ENCODE data around the gene CDK5RAP3. TPM values are rescaled to one million over a fixed set of nuclear protein-coding genes. Genes with fewer than 3 reads are reported as not detected.
A peak's percentile ranks its signal among the peaks of the same experiment; 100 is the strongest.
"Not testable (repeated sequence)": the region's sequence is repeated elsewhere in the genome, so short reads cannot be mapped to it uniquely, and the experiment has no call there.

CDK5RAP3 gene
- total RNA-seq, 3 donors from 2014 or later = 145 to 159 (median 156) TPM

DNA sequence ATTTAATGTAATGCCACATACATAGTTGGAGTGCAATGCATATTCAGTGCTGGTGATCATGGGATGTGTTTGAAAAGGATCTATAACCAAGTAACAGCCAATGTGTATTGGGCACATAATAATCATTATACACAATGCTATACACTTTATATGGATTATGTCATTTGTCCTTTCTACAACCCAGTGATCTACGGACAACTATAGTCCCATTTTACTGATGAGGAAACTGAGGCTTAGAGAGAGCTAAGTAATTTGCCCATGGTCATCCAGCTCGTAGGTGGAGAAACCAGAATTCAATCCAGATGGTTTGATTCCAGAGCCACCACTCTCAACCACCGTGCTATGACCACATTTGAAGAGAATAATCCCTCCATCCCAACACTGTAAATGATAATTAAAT, 39.3 kb downstream of the CDK5RAP3 start:
- Mint-ChIP-seq H3K36me3 (ENCODE audit: insufficient read depth) (no peaks in the 10 kb centered on the region), H3K9me3 (no peaks in the 10 kb centered on the region), H3K4me1 (ENCODE audit: low read depth) (peaks cover 13% of the 10 kb centered on the region), H3K4me3 (no peak overlapping the region), H3K27me3 (ENCODE audit: low read depth) (peaks cover 57% of the 10 kb centered on the region)
- ATAC-seq = no peak
- DNase-seq = no peak

DNA sequence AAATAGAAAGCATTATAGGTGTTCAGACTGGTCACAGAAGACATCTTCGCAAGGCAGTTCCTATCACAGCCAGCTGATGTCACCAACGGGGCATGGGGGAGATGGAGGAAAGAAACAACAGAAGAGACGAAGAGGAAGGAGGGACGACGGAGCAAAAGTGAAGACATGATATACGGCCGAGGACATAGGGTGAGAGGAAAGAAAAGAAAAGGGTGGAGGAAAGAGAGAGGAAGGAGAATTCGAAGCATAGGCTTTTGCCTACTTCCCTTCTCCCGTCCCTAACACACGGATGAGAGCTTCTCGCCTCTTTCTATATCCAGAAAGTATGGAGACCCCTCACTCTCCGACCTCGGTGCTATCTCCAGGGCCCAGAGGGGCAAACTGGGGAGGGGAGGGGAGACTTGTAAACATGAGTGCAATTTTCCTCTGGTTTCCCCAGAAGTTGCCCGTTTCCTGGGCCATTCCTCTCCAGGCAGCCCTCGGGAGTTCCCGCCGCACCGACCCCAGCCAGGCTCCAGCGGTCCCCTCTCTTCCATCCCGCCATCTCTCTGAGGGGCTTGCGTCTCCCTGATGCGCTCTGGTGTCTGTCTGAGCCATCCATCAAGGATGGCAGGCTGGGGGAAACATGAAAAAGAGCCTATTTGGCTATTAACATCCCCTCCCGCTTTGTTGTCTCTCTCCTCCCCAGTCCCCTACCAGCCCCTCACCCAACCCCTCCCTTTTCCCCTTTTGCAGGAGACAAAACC, 40.7 kb downstream of the CDK5RAP3 start:
- Mint-ChIP-seq H3K36me3 (ENCODE audit: insufficient read depth) (no peaks in the 10 kb centered on the region), H3K4me1 (ENCODE audit: low read depth) (peaks cover 13% of the 10 kb centered on the region)

DNA sequence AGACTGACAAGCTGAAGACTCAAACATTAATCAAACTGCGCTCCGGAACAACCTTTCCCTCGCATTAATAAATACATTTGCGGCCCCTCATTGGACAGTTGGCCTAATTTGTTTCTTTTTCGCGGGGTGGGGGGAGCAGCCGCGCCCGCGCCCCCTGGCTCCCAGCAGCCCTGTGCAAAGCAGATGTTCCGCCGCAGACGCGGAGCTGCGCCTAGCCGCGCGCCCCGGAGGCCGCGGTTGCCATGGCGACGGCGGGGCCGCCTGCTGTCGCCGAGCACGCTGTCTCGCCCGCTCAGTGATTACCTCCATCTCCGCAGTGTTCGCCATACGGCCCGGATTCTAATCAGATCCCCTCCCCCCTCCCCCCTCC, 41.2 kb downstream of the CDK5RAP3 start:
- Mint-ChIP-seq H3K36me3 (ENCODE audit: insufficient read depth) (no peaks in the 10 kb centered on the region), H3K4me1 (ENCODE audit: low read depth) (peaks cover 13% of the 10 kb centered on the region), H3K9me3 (no peaks in the 10 kb centered on the region), H3K27me3 (ENCODE audit: low read depth) (peaks cover 46% of the 10 kb centered on the region), H3K4me3 (peak overlapping the region; percentile 77)
- ATAC-seq (peak; percentile 86 to 94), DNase-seq (peak; percentile 53)

More for the DNA sequence above, 40.7 kb downstream of the CDK5RAP3 start:
- DNase-seq (no peak), ATAC-seq (peak; percentile 69 to 75)
- Mint-ChIP-seq H3K4me3 (peak overlapping the region; percentile 77), H3K9me3 (no peaks in the 10 kb centered on the region), H3K27me3 (ENCODE audit: low read depth) (peaks cover 50% of the 10 kb centered on the region)

DNA sequence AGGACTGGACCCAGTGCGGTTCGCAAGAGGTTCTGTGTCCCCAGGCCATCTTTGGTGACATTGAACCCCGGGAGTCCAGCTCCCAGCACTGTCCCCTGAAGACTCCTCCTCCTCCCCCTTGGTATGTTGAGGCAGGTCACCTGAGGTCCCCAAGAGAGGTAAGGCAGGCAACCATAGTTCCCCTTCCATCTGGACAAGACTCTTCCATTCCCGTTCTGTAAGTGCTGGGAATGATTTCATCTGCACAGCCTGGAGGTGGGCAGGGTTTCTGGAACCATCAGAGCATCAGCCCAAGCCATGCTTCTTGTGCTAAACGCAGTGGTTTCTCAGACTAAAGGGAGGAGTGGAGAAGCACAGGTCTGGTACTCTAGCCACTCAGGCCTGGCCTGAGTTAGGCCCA, 41.7 kb downstream of the CDK5RAP3 start:
- no peak for DNase-seq
- Mint-ChIP-seq H3K4me3 (peak overlapping the region; percentile 60), H3K4me1 (ENCODE audit: low read depth) (peaks cover 17% of the 10 kb centered on the region), H3K9me3 (no peaks in the 10 kb centered on the region), H3K27me3 (ENCODE audit: low read depth) (peaks cover 41% of the 10 kb centered on the region), H3K36me3 (ENCODE audit: insufficient read depth) (no peaks in the 10 kb centered on the region)
- ATAC-seq = peak in 1 of 2 donors; percentile 11

GRCh38 chr17:48013876-48014594, 43.1 kb downstream of the CDK5RAP3 start:
- no peaks in the 10 kb centered on the region for H3K36me3 Mint-ChIP-seq (ENCODE audit: insufficient read depth)

DNA sequence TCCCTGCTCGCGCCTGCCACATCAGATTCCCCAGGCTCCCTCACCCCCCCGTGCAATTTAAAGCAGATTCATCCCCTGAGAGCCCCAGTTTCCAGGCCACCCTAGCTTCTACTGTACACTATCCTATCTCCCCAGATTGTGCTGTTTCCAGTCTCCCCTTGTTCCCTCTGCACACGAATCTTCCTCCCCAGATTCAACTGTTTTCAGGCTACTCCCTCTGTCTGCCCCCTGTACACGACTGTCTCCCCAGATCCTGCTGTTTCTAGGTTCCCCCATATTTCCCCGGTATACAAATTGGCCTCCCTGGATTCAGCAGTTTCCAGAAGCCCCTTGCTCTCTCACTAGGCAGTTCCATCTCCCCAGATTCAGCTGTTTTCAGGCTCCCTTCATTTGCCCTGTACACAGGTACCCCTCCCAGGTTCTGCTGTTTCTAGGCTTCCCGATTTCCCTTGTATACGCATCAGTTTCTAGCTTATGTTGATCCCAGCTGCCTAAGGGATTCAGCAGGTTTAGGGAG, 43.7 kb downstream of the CDK5RAP3 start:
- Mint-ChIP-seq H3K36me3 (ENCODE audit: insufficient read depth) (no peaks in the 10 kb centered on the region), H3K4me3 (no peak overlapping the region), H3K27me3 (ENCODE audit: low read depth) (peaks cover 35% of the 10 kb centered on the region), H3K9me3 (no peaks in the 10 kb centered on the region), H3K4me1 (ENCODE audit: low read depth) (peaks cover 18% of the 10 kb centered on the region)
- no peak for DNase-seq
- ATAC-seq = no peak

More at GRCh38 chr17:48013876-48014594, 43.1 kb downstream of the CDK5RAP3 start:
- Mint-ChIP-seq H3K4me3 (no peak overlapping the region), H3K9me3 (no peaks in the 10 kb centered on the region), H3K4me1 (ENCODE audit: low read depth) (peaks cover 18% of the 10 kb centered on the region), H3K27me3 (ENCODE audit: low read depth) (peaks cover 36% of the 10 kb centered on the region)
- ATAC-seq (no peak), DNase-seq (no peak)

DNA sequence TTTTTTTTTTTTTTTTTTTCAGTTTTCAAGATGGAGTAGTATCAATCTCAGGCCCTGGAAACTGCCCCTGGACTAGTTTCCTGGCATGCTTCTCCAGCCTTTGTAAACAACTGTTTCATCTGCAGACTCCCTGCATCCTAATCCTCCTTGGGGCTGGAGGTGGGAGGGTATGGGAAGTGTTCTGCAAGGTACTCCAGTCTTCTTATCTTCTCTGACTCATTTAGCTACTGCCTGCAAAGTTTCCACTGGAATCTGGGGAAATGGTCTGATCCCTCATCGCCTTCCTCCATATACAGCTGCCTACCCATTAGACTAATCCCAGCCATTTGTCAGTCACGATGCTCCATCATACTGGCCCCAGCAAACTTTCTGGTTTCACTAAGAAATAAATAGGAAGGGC, 45.2 kb downstream of the CDK5RAP3 start:
- no peaks in the 10 kb centered on the region for H3K36me3 Mint-ChIP-seq (ENCODE audit: insufficient read depth)
- peaks cover 32% of the 10 kb centered on the region for H3K27me3 Mint-ChIP-seq (ENCODE audit: low read depth)
- no peaks in the 10 kb centered on the region for H3K9me3 Mint-ChIP-seq

DNA sequence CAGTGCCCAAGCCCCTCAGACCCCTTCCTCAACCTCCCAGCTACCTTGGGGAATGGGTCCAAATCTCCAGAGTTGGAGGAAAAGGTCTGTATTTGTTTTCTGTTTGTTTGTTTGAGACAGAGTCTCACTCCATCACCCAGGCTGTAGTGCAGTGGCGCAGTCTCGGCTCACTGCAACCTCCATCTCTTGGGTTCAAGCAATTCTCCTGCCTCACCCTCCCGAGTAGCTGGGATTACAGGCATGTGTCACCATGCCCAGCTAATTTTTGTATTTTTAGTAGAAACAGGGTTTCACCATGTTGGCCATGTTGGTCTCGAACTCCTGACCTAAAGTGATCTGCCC, 46.9 kb downstream of the CDK5RAP3 start:
- ATAC-seq; H3K36me3 Mint-ChIP-seq (ENCODE audit: insufficient read depth); H3K9me3 Mint-ChIP-seq; H3K4me3 Mint-ChIP-seq; DNase-seq; H3K4me1 Mint-ChIP-seq (ENCODE audit: low read depth): not testable (repeated sequence)
- peaks cover 23% of the 10 kb centered on the region for H3K27me3 Mint-ChIP-seq (ENCODE audit: low read depth)

More for the DNA sequence above, 45.2 kb downstream of the CDK5RAP3 start:
- Mint-ChIP-seq H3K4me1 (ENCODE audit: low read depth) (peaks cover 17% of the 10 kb centered on the region), H3K4me3 (no peak overlapping the region)
- DNase-seq (no peak), ATAC-seq (no peak)

DNA sequence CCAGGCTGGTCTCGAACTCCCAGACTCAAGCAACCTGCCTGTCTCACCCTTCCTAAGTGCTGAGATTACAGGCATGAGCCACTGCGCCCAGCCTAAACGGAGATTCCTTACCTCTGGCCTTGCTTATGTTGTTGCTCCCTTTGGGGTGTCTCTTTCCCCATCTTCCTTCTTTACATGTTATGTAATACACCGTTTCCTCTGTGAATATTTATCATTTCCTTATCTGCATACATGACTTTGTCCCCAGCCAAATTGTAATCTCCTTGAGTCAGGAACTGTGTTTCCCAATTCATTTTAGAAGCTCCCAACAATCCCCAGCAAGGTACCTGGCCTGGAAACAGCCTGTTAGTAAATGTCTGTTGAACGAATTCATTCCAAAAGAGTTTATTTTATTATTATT, 51.0 kb downstream of the CDK5RAP3 start:
- Mint-ChIP-seq H3K9me3 (no peaks in the 10 kb centered on the region), H3K4me3 (no peak overlapping the region), H3K4me1 (ENCODE audit: low read depth) (peaks cover 36% of the 10 kb centered on the region), H3K27me3 (ENCODE audit: low read depth) (peaks cover 24% of the 10 kb centered on the region), H3K36me3 (ENCODE audit: insufficient read depth) (no peaks in the 10 kb centered on the region)
- DNase-seq = no peak
- ATAC-seq = no peak

- Mint-ChIP-seq H3K36me3 (ENCODE audit: insufficient read depth) (no peaks in the 10 kb centered on the region), H3K4me1 (ENCODE audit: low read depth) (peaks cover 33% of the 10 kb centered on the region), H3K9me3 (no peaks in the 10 kb centered on the region), H3K4me3 (peak overlapping the region; percentile 24), H3K27me3 (ENCODE audit: low read depth) (peaks cover 24% of the 10 kb centered on the region)
- ATAC-seq = no peak
- DNase-seq = no peak
Measured at GRCh38 chr17:48022901-48023300, 52.0 kb downstream of the CDK5RAP3 start.

DNA sequence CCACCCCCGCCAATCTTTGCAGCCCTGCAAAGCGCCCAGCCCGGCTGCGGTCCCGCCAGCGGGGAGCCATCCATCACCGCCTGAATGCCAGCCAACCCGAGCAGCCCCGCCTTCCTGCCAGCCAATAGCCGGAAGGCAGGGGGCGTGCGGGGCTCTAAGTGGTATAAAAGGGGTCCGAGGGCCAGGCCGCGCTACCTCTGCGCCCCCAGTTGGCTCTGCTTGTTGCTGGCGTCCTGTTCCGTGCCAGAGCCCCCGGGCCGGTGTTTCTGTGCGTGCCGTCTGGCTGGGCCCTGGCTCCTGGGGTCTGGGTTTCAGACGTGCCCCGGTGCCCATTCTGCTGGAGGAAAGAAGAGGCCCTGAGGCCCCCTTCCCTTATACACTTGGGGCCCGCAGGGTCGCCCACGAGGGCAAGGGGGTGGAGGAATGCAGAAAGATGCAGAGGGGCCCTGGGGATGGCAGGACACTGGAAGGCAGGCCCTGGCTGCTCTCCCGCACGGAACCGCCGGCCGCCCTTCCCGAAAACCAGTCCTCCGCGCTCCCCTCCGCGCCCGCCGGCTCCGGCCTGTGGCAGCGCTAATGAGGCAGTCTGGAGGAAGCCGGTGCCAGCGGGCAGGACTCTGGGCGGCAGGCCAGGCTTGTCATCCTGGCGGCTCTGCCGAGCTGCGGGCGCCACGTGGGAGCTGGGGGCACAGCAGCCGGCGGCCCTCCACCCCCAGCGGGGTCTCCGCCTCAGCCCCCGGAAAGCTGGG, 52.7 kb downstream of the CDK5RAP3 start:
- ATAC-seq (peak; percentile 13 to 21), DNase-seq (peak; percentile 17)
- H3K36me3 Mint-ChIP-seq (ENCODE audit: insufficient read depth) = no peaks in the 10 kb centered on the region
- peak overlapping the region; percentile 70 for H3K4me3 Mint-ChIP-seq
- H3K9me3 Mint-ChIP-seq = no peaks in the 10 kb centered on the region
- H3K4me1 Mint-ChIP-seq (ENCODE audit: low read depth) = peaks cover 33% of the 10 kb centered on the region
- peaks cover 24% of the 10 kb centered on the region for H3K27me3 Mint-ChIP-seq (ENCODE audit: low read depth)

DNA sequence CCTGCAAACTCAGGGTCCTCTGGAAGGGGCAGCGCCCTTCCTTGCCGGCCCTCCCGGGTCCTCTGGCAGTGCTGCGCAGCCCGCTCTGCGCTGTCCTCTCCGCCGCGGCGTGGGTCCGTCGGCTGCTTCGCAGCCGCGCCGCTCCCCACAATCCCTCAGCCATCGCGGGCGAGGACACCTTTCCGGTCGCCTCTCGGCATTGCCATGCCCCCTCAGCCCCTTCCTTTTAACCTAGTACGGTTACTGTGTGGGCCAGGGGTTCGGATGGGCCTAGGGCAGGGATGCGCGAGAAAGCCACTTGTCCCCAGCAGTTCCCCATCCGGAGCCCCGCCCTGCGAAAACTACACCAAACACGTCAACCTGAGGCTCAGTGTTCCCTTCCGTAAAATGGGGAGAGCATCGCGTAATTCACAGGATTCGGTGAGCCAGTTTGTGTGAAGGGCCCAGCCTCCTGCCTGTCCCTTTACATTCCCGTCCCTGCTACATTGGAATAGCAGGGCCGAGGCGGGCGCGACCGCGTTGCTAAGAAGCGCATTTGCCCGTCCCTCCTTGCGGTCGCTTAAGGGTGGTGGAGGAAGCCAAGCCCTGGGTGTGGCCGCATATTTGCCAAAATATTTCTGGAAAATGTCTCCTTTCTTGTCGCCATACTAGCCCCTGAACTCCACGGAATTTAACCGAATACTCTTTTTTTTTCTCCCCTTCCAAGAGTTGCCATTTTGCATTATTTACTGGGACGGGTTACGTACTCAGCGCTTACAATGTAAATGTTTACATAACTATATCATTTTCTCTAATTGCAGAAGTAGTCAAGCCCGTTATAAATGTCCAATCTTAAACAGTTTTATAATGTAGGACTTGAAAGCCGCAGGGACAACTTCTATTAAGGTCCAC, 53.5 kb downstream of the CDK5RAP3 start:
- Mint-ChIP-seq H3K36me3 (ENCODE audit: insufficient read depth) (no peaks in the 10 kb centered on the region), H3K27me3 (ENCODE audit: low read depth) (peaks cover 26% of the 10 kb centered on the region), H3K4me1 (ENCODE audit: low read depth) (peaks cover 33% of the 10 kb centered on the region), H3K9me3 (no peaks in the 10 kb centered on the region), H3K4me3 (peak overlapping the region; percentile 83)
- ATAC-seq (peak; percentile 1 to 5), DNase-seq (peak; percentile 12)

GRCh38 chr17:48025040-48025903, 54.4 kb downstream of the CDK5RAP3 start:
- DNase-seq (peak; percentile 98), ATAC-seq (peak; percentile 89 to 92)
- peak overlapping the region; percentile 83 for H3K4me3 Mint-ChIP-seq
- H3K27me3 Mint-ChIP-seq (ENCODE audit: low read depth) = peaks cover 24% of the 10 kb centered on the region
- H3K9me3 Mint-ChIP-seq = no peaks in the 10 kb centered on the region
- no peaks in the 10 kb centered on the region for H3K36me3 Mint-ChIP-seq (ENCODE audit: insufficient read depth)
- H3K4me1 Mint-ChIP-seq (ENCODE audit: low read depth) = peaks cover 33% of the 10 kb centered on the region

Data from activated T-cell treated with anti-CD3 and anti-CD28 coated beads, Interleukin-2, amount 50 U/mL, for 4 hours (primary cell).